GM12878 (cell line): ENCODE results near the gene TECTA. TPM values are rescaled to one million over a fixed set of nuclear protein-coding genes. Genes with fewer than 3 reads are reported as not detected.

Source experiments
- ATAC-seq: fragments of 200-7000 bp; cut with Tn5 transposase; 3 replicates; pipeline ENCODE4 v1.9.1; 2020; ENCODE audit warnings: mild to moderate bottlenecking, moderate library complexity
- BruUV-seq: library from RNA; stranded (reverse); fragments of 400-500 nt; replicated peaks from 2 replicates; lab custom pipeline; 2021; lab: Mats Ljungman, UMichigan
- CTCF ChIA-PET: fragments of 300-600 bp; sonication (Branson Sonifier 250); formaldehyde crosslinking; extraction: SDS; loops from one replicate; lab custom pipeline; 2021; ENCODE audit warnings: inconsistent platforms; lab: Yijun Ruan, JAX
- POLR2A ChIA-PET: fragments of 350-600 bp; formaldehyde crosslinking; extraction: SDS; loops from one replicate; lab custom pipeline; 2021; ENCODE audit warnings: inconsistent platforms; lab: Charles Lee
- RAD21 ChIA-PET: fragments of 300-600 bp; sonication (Branson Sonifier 250); formaldehyde crosslinking; loops from one replicate; lab custom pipeline; 2023; ENCODE audit warnings: antibody characterized with exemption; ENCODE audit not compliant: unreplicated experiment; lab: Charles Lee
- SMC1A ChIA-PET: fragments of 300-600 bp; sonication (Branson Sonifier 250); formaldehyde crosslinking; loops from one replicate; lab custom pipeline; 2023; ENCODE audit not compliant: unreplicated experiment, uncharacterized antibody; lab: Charles Lee
- DNase-seq: peaks from one replicate; pipeline ENCODE4 v3.0.0-alpha.2; 2011; ENCODE audit warnings: low read depth, low spot score
- FAIRE-seq: peaks from 3 replicates; lab custom pipeline; 2011; peaks lifted over from hg19 to GRCh38; lab: Jason Lieb, UNC
- H2AFZ ChIP-seq: 2 replicates; pipeline ENCODE4 v1.6.0; 2011; ENCODE audit warnings: low read depth, low read length, control low read depth; ENCODE audit not compliant: control insufficient read depth
- H3K27ac ChIP-seq: 2 replicates; pipeline ENCODE4 v1.5.1; 2011; ENCODE audit warnings: control low read depth; ENCODE audit not compliant: control insufficient read depth, insufficient read depth
- H3K27me3 ChIP-seq, 2 experiments: replicated peaks in 1 of 2; 2 replicates each; pipeline versions ENCODE4 v1.6.0 to v1.6.1; 2011; ENCODE audit warnings: low read length in 1 of 2; ENCODE audit not compliant: control insufficient read depth in 2 of 2, insufficient read depth in 2 of 2
- H3K36me3 ChIP-seq, 2 experiments: 2 replicates each; pipeline ENCODE4 v1.5.1; 2011; ENCODE audit warnings: low read length in 1 of 2; ENCODE audit not compliant: control insufficient read depth in 2 of 2, insufficient read depth in 2 of 2
- H3K4me1 ChIP-seq: 2 replicates; pipeline ENCODE4 v1.6.1; 2011; ENCODE audit warnings: mild to moderate bottlenecking, low read length, moderate library complexity, mixed read lengths; ENCODE audit not compliant: control insufficient read depth, insufficient read depth
- H3K4me2 ChIP-seq: 2 replicates; pipeline ENCODE4 v1.6.0; 2011; ENCODE audit warnings: control low read depth; ENCODE audit not compliant: control insufficient read depth, insufficient read depth
- H3K4me3 ChIP-seq: fragments of 200-600 bp; sonication (generic); 2 replicates; pipeline ENCODE4 v1.5.1; 2016
- H3K79me2 ChIP-seq: 2 replicates; pipeline ENCODE4 v1.6.0; 2011; ENCODE audit warnings: low read length; ENCODE audit not compliant: control insufficient read depth, insufficient read depth
- H3K9ac ChIP-seq: 2 replicates; pipeline ENCODE4 v1.8.0; 2011; ENCODE audit warnings: low read length, control low read depth, mixed read lengths; ENCODE audit not compliant: control insufficient read depth, insufficient read depth
- H3K9me3 ChIP-seq: replicated peaks from 3 replicates; pipeline ENCODE4 v1.5.1; 2011; ENCODE audit warnings: mild to moderate bottlenecking, low read length; ENCODE audit not compliant: control insufficient read depth, insufficient read depth
- H4K20me1 ChIP-seq: 2 replicates; pipeline ENCODE4 v1.6.0; 2011; ENCODE audit not compliant: control insufficient read depth, insufficient read depth
- BHLHE40 ChIP-seq, 2 experiments: fragments of 450-650 bp in 1 of 2; IDR thresholded peaks; 2 replicates each; pipeline ENCODE4 v1.6.1; 2011 to 2017; ENCODE audit warnings: low read depth in 2 of 2, borderline replicate concordance in 1 of 2, improper control_type of control experiment in 1 of 2, low read length in 1 of 2, mild to moderate bottlenecking in 1 of 2
- GATAD2B ChIP-seq: fragments of 450-650 bp; conservative IDR thresholded peaks from 2 replicates; pipeline ENCODE4 v1.6.1; 2017; ENCODE audit warnings: low read depth, mild to moderate bottlenecking, moderate library complexity
- NBN ChIP-seq: fragments of 450-650 bp; IDR thresholded peaks from 2 replicates; pipeline ENCODE4 v1.6.1; 2016
- RELB ChIP-seq: fragments of 450-650 bp; IDR thresholded peaks from 2 replicates; pipeline ENCODE4 v1.6.1; 2017; ENCODE audit warnings: low read depth, mild to moderate bottlenecking, moderate library complexity
- TCF7 ChIP-seq: IDR thresholded peaks from 2 replicates; pipeline ENCODE4 v1.6.1; 2014; ENCODE audit warnings: antibody characterized with exemption, borderline replicate concordance
- ZBTB40 ChIP-seq: fragments of 450-650 bp; IDR thresholded peaks from 2 replicates; pipeline ENCODE4 v1.6.1; 2016; ENCODE audit warnings: mild to moderate bottlenecking, moderate library complexity, borderline replicate concordance
- WGBS: methylation state at CpG from one replicate; pipeline ENCODE4 v1.1.6; 2016; ENCODE audit warnings: low lambda C conversion rate; ENCODE audit not compliant: insufficient replicate concordance, insufficient coverage; ENCODE audit errors: missing lambda C conversion rate; 5-methylcytosine and 5-hydroxymethylcytosine counted together
- in situ Hi-C: fragments of 300-500 bp; cut with MboI; formaldehyde crosslinking; loops from 9 replicates; pipeline ENCODE4 v1.14.3; 2018; ENCODE audit warnings: mixed read lengths
- intact Hi-C: fragments of 100-400 bp; cut with micrococcal nuclease; formaldehyde crosslinking; loops from one replicate; pipeline ENCODE4 v1.14.2; 2022; ENCODE audit not compliant: unreplicated experiment
- polyA plus RNA-seq, 11 experiments: library from polyadenylated mRNA; depleted of rRNA in 4 of 11; unstranded in 6 of 11; stranded (reverse) in 5 of 11; fragments of >200 nt; fragmentation: Nextera tagmentation in 4 of 11; fragmentation: Illumina TruSeq in 1 of 11; extraction: Ambion mirVana in 4 of 11; extraction: Trizol in 1 of 11; gene quantifications; 1 replicate in 1 of 11; 2 replicates in 10 of 11; pipeline versions ENCODE4 v1.2.1 to v1.2.3, GENCODE V29; 2011 to 2016; ENCODE audit warnings: inconsistent platforms in 2 of 11, missing spikeins in 2 of 11, low read depth in 1 of 11
- total RNA-seq, 4 experiments: library from RNA; depleted of rRNA in 3 of 4; stranded (reverse); fragments of >200 nt in 3 of 4; fragmentation: Illumina TruSeq in 1 of 4; extraction: Trizol in 1 of 4; gene quantifications; 2 replicates each; pipeline versions ENCODE4 v1.2.1 to v1.2.3, GENCODE V29; 2013 to 2021

The TECTA gene
- total and polyA plus RNA-seq, 10 of the 15 experiments (the other 5 are each of a cell fraction or from before 2014, with no cell fraction given): under 0.01 to 0.14 (median 0.05) TPM; not detected in 1

DNA sequence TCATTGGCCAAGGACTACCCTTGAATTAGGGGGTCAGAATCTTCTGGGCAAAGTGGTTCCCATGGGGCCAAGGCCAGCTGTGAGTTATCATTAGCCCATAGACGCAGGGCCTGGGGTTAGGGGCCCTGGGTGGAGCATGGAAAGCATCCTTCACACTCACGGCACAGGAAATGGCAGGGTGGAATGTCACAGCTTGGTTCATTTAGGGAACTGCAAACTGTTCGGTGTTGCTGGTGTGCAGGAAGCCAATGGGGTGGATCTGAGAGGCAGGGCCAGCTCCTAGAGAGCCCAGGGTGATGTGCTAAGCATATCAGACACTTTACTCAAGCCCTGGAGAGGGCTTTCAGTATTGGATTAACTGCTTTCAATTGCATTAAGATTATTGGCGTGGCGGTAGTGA, 42.9 kb downstream of the TECTA start (continued):
- TF ChIP-seq ZBTB40 (no peak), RELB (no peak), BHLHE40 (IDR thresholded peaks at IDR 0.05; ENCODE audit: borderline replicate concordance in 1 of 2, low read depth in 2 of 2, low read length in 1 of 2) (no peak)

GRCh38 chr11:121144723-121145122, 43.7 kb downstream of the TECTA start:
- Histone ChIP-seq H3K4me1 (no peaks in the 10 kb centered on the region), H2AFZ (no peak overlapping the region), H3K27me3 (peaks cover 4 to 9% of the 10 kb centered on the region in 2 experiments; a peak in 3 of 4 replicates), H3K36me3 (no peaks in the 10 kb centered on the region), H3K9me3 (no peaks in the 10 kb centered on the region), H4K20me1 (no peaks in the 10 kb centered on the region), H3K27ac (no peak overlapping the region), H3K9ac (no peak overlapping the region), H3K4me3 (no peak overlapping the region), H3K4me2 (no peak overlapping the region), H3K79me2 (no peaks in the 10 kb centered on the region)
- POLR2A ChIA-PET: no interaction called here
- SMC1A ChIA-PET: no interaction called here
- BruUV-seq: no TSS peak
- FAIRE-seq (no peak), DNase-seq (no peak), ATAC-seq (no peak)
- RAD21 ChIA-PET: interaction anchor here (0.6 kb wide), 1 partner anchor 8 kb away, joined by 3 read pairs; no protein-coding TSS in a partner anchor
- CTCF ChIA-PET: no interaction called here
- WGBS: 33% methylated on average over 5 of the region's 5 CpGs
- intact Hi-C loops: no loop called here
- TF ChIP-seq GATAD2B (no peak), TCF7 (no peak), NBN (no peak)
- in situ Hi-C loops: no loop called here
